ENCODE measurements around the gene TMEM238.
A peak's percentile ranks its signal among the peaks of the same experiment; 100 is the strongest.
"Not testable (repeated sequence)": the region's sequence is repeated elsewhere in the genome, so short reads cannot be mapped to it uniquely, and the experiment has no call there.

TMEM238 gene

GRCh38 chr19:55384131-55384919 is at the start of gene TMEM238:
Gene TMEM238, minus strand, starts transcription at chr19:55384292. Its CDS starts 33 bp downstream, at chr19:55384259.
- DNase-seq (ENCODE audit: low spot score) = peak; percentile 56

- no peak for DNase-seq (ENCODE audit: low spot score)
These were observed 49.2 kb upstream of the TMEM238 start for GRCh38 chr19:55433292-55433691.

GRCh38 chr19:55432241-55432959 is 48.3 kb upstream of the TMEM238 start:
- no peak for DNase-seq (ENCODE audit: low spot score)

GRCh38 chr19:55431183-55431582 is 47.1 kb upstream of the TMEM238 start:
- DNase-seq (ENCODE audit: low spot score) = no peak

- no peak for DNase-seq (ENCODE audit: low spot score)
These were observed 42.0 kb upstream of the TMEM238 start for GRCh38 chr19:55426042-55426441.

- DNase-seq (ENCODE audit: low spot score) = no peak
These were observed 40.4 kb upstream of the TMEM238 start for GRCh38 chr19:55424518-55424917.

- DNase-seq (ENCODE audit: low spot score) = no peak
These were observed 39.3 kb upstream of the TMEM238 start for GRCh38 chr19:55423225-55424005.

GRCh38 chr19:55421281-55421680 is 37.2 kb upstream of the TMEM238 start:
- DNase-seq (ENCODE audit: low spot score) = not testable (repeated sequence)

- DNase-seq (ENCODE audit: low spot score) = no peak
These were observed 35.6 kb upstream of the TMEM238 start for GRCh38 chr19:55419624-55420236.

- no peak for DNase-seq (ENCODE audit: low spot score)
These were observed 35.0 kb upstream of the TMEM238 start for GRCh38 chr19:55419103-55419502.

GRCh38 chr19:55418185-55418584 is 34.1 kb upstream of the TMEM238 start:
- DNase-seq (ENCODE audit: low spot score) = peak; percentile 38

- DNase-seq (ENCODE audit: low spot score) = no peak
These were observed 26.1 kb upstream of the TMEM238 start for GRCh38 chr19:55410168-55410567.

GRCh38 chr19:55409179-55409578 is 25.1 kb upstream of the TMEM238 start:
- DNase-seq (ENCODE audit: low spot score) = not testable (repeated sequence)

GRCh38 chr19:55408533-55408872 is 24.4 kb upstream of the TMEM238 start:
- DNase-seq (ENCODE audit: low spot score) = no peak

- DNase-seq (ENCODE audit: low spot score) = peak; percentile 97
These were observed 23.9 kb upstream of the TMEM238 start for GRCh38 chr19:55407800-55408532.

GRCh38 chr19:55407550-55407799 is 23.4 kb upstream of the TMEM238 start, which contains the start of gene UBE2S:
Gene UBE2S, minus strand, starts transcription at chr19:55407788. Its CDS starts 199 bp downstream, at chr19:55407589.
- DNase-seq (ENCODE audit: low spot score) = not testable (repeated sequence)

- DNase-seq (ENCODE audit: low spot score) = no peak
These were observed 22.9 kb upstream of the TMEM238 start for GRCh38 chr19:55406826-55407549.

- DNase-seq (ENCODE audit: low spot score) = no peak
These were observed 22.2 kb upstream of the TMEM238 start for GRCh38 chr19:55406091-55406825.

GRCh38 chr19:55405638-55406037 is 21.5 kb upstream of the TMEM238 start:
- DNase-seq (ENCODE audit: low spot score) = no peak

GRCh38 chr19:55402509-55402908 is 18.4 kb upstream of the TMEM238 start:
- DNase-seq (ENCODE audit: low spot score) = no peak
